A673 (cell line): ENCODE data around the gene LPP. TPM values are rescaled to one million over a fixed set of nuclear protein-coding genes. Genes with fewer than 3 reads are reported as not detected.

Experiments used
- BruUV-seq: library from RNA; stranded (reverse); fragments of 400-500 nt; replicated peaks from 2 replicates; lab custom pipeline; 2021; lab: Mats Ljungman, UMichigan
- CTCF ChIA-PET: fragments of 300-600 bp; sonication (Branson Sonifier 250); formaldehyde crosslinking; loops from one replicate; lab custom pipeline; 2022; ENCODE audit warnings: antibody characterized with exemption; lab: Charles Lee
- POLR2A ChIA-PET: fragments of 300-600 bp; sonication (Branson Sonifier 250); formaldehyde crosslinking; loops from one replicate; lab custom pipeline; 2022; ENCODE audit warnings: antibody characterized with exemption; ENCODE audit not compliant: low non-redundant PET; lab: Charles Lee
- DNase-seq: peaks from one replicate; pipeline ENCODE4 v3.0.0-alpha.2; 2015; ENCODE audit warnings: low spot score
- H3K27ac ChIP-seq: fragments of 200-600 bp; sonication (generic); 2 replicates; pipeline ENCODE4 v1.5.1; 2016; ENCODE audit warnings: mixed run types, low read depth, mild to moderate bottlenecking, mixed read lengths, antibody characterized with exemption, low read length; ENCODE audit not compliant: poor library complexity, severe bottlenecking
- H3K27me3 ChIP-seq: fragments of 200-600 bp; sonication (generic); replicated peaks from 2 replicates; pipeline ENCODE4 v1.6.1; 2017; ENCODE audit warnings: mixed run types, low read depth, mild to moderate bottlenecking, mixed read lengths, antibody characterized with exemption, low read length; ENCODE audit not compliant: insufficient read depth, poor library complexity
- H3K36me3 ChIP-seq: fragments of 200-600 bp; sonication (generic); 2 replicates; pipeline ENCODE4 v1.6.1; 2016; ENCODE audit warnings: mixed run types, mild to moderate bottlenecking, mixed read lengths, antibody characterized with exemption, low read length; ENCODE audit not compliant: insufficient read depth, poor library complexity, severe bottlenecking
- H3K4me1 ChIP-seq: fragments of 200-600 bp; sonication (generic); 2 replicates; pipeline ENCODE4 v1.6.1; 2017; ENCODE audit warnings: mixed run types, mild to moderate bottlenecking, mixed read lengths, antibody characterized with exemption, low read length; ENCODE audit not compliant: insufficient read depth, poor library complexity, severe bottlenecking
- H3K4me3 ChIP-seq: fragments of 200-600 bp; sonication (generic); 2 replicates; pipeline ENCODE4 v1.5.1; 2016; ENCODE audit warnings: low read depth, mixed run types, mild to moderate bottlenecking, mixed read lengths, low read length; ENCODE audit not compliant: poor library complexity, severe bottlenecking
- H3K9me3 ChIP-seq: fragments of 200-600 bp; sonication (generic); 2 replicates; pipeline ENCODE4 v1.6.1; 2016; ENCODE audit warnings: mixed run types, low read depth, mild to moderate bottlenecking, mixed read lengths, antibody characterized with exemption, low read length; ENCODE audit not compliant: poor library complexity, severe bottlenecking
- CTCF ChIP-seq: fragments of 300-800, 200-600 bp; sonication (generic); conservative IDR thresholded peaks from 2 replicates; pipeline ENCODE4 v1.5.1; 2017; ENCODE audit warnings: low read depth, mild to moderate bottlenecking, antibody characterized with exemption, low read length, moderate library complexity, mixed read lengths
- EZH2 ChIP-seq: fragments of 200-600 bp; sonication (generic); IDR thresholded peaks from 2 replicates; pipeline ENCODE4 v1.6.1; 2017; ENCODE audit warnings: borderline replicate concordance, low read depth, mild to moderate bottlenecking, mixed read lengths, antibody characterized with exemption, low read length; ENCODE audit not compliant: poor library complexity, severe bottlenecking
- intact Hi-C: fragments of 100-400 bp; cut with micrococcal nuclease; formaldehyde crosslinking; loops from one replicate; pipeline ENCODE4 v1.10.0; 2022; ENCODE audit not compliant: unreplicated experiment
- total RNA-seq: library from RNA; stranded (reverse); gene quantifications from 2 replicates; pipeline ENCODE4 v1.2.3, GENCODE V29; 2021

The LPP gene
- total RNA-seq, 1 experiment from 2014 or later = 39.7 TPM

GRCh38 chr3:188687389-188687788 is 533.4 kb downstream of the LPP start:
- TF ChIP-seq EZH2 (no peak), CTCF (0 out of 2 replicates have a peak, but pooled peaks have one; percentile 25)
- BruUV-seq = no TSS peak
- Histone ChIP-seq H3K27ac (no peak overlapping the region), H3K9me3 (no peaks in the 10 kb centered on the region), H3K4me3 (no peak overlapping the region), H3K4me1 (peaks cover 13% of the 10 kb centered on the region), H3K27me3 (no peaks in the 10 kb centered on the region), H3K36me3 (no peaks in the 10 kb centered on the region)
- ChIA-PET CTCF (no interaction called here), POLR2A (no interaction called here)
- intact Hi-C loops = loop anchor here (10.0 kb wide), 1 partner anchor 943 kb away; the partner anchor contains the start of gene BCL6
- DNase-seq = peak; percentile 14

- intact Hi-C loops = loop anchor here (10.0 kb wide), 1 partner anchor 944 kb away; the partner anchor contains the start of gene BCL6
- H3K27me3 ChIP-seq = no peaks in the 10 kb centered on the region
- no peak overlapping the region for H3K4me3 ChIP-seq
- POLR2A ChIA-PET = no interaction called here
- CTCF ChIA-PET = no interaction called here
- no peaks in the 10 kb centered on the region for H3K9me3 ChIP-seq
- no TSS peak for BruUV-seq
- H3K36me3 ChIP-seq = no peaks in the 10 kb centered on the region
- H3K27ac ChIP-seq = peak overlapping the region; percentile 54
- H3K4me1 ChIP-seq = peaks cover 13% of the 10 kb centered on the region
- TF ChIP-seq CTCF = no peak
- TF ChIP-seq EZH2 = no peak
- peak; percentile 13 for DNase-seq
Measured at GRCh38 chr3:188689101-188689574, 535.2 kb downstream of the LPP start.

- intact Hi-C loops = no loop called here
- no peaks in the 10 kb centered on the region for H3K9me3 ChIP-seq
- no TSS peak for BruUV-seq
- no peak overlapping the region for H3K4me3 ChIP-seq
- DNase-seq = no peak
- POLR2A ChIA-PET = no interaction called here
- no peak overlapping the region for H3K27ac ChIP-seq
- H3K4me1 ChIP-seq = peaks cover 13% of the 10 kb centered on the region
- H3K27me3 ChIP-seq = no peaks in the 10 kb centered on the region
- no peaks in the 10 kb centered on the region for H3K36me3 ChIP-seq
- TF ChIP-seq CTCF = no peak
- TF ChIP-seq EZH2 = no peak
- CTCF ChIA-PET = no interaction called here
Measured at GRCh38 chr3:188690064-188690463, 536.1 kb downstream of the LPP start.
